ENCODE results near the gene SPOCK1.

SPOCK1 gene

DNA sequence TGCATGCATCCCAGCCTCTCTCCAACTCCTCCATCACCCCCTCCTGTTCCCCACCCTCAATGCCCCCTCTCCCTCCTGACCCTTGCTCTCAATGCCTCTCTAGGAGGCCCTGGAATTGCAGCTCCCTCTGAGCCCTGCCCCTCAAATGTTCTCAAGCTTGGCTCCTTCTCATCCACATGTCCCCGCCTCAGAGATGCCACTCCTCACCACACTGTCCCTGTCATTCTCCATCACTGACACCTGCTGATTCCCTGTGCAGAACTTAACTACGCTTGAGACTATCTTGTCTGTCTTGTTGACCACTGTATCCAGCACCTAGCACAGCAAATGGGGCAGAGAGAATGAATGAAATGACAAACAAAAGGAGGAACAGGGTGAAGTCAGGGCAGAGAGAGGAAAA is 314.4 kb downstream of the SPOCK1 start:
- DNase-seq: no peak

- DNase-seq: no peak
Measured at GRCh38 chr5:137182576-137182975, 316.6 kb downstream of the SPOCK1 start.

DNA sequence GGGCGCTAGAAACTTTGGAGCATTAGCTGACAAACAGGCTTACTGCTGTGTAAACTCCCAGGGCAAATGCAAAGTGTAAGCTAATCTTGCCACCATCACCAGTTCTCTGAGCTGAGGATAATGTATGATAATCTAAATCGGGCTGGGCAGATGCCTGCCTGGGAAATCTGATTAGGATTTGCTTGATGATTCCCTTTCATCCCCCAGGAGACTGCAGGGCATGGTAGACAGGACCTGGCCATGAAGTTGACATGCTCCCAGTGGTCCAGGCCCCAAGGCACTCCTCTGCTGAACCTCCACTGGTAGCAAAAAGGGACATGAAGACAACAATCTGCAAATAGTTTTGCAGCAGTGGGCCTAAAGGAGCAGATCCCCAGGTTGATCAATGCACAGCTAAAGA is 317.5 kb downstream of the SPOCK1 start:
- DNase-seq: no peak

DNA sequence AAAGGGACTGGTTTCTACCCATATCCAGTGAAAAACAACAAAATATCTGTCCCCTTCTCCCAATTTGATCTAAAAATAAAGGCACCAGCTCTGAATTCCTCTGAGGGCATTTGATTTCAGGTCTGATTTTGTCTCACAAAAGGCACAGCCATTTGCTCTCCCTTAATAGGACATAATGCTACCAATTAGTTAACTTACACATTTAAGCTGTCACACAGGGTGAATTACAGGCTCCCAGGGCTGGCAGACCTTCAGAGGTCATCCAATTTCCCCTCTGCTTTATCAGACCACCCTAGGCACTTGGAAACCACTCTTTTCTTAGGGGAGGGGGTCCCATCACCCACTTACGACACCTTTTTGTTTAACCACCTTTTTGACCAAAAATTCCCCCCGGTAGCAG is 319.9 kb downstream of the SPOCK1 start:
- no peak for DNase-seq

- DNase-seq: no peak
Measured at GRCh38 chr5:137176609-137177008, 322.5 kb downstream of the SPOCK1 start.

DNA sequence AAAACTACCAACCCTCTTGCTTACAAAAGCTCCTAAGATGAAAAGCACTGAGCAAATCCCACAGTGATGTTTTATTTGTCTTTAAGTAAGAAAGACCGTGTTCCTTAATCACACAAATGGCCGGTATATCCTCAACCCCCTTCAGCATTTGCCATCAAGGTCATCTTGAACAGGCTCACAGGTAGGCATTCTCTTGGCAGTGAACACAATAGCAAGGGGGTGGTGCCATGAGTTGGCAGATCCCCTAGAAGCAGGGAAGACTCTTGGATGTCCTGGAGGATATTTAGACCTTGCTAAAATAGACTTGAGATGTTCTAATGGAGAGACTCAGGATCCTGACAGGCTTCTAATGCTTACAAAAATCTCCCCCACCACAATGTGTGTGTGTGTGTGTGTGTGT is 323.0 kb downstream of the SPOCK1 start:
- no peak for DNase-seq

DNA sequence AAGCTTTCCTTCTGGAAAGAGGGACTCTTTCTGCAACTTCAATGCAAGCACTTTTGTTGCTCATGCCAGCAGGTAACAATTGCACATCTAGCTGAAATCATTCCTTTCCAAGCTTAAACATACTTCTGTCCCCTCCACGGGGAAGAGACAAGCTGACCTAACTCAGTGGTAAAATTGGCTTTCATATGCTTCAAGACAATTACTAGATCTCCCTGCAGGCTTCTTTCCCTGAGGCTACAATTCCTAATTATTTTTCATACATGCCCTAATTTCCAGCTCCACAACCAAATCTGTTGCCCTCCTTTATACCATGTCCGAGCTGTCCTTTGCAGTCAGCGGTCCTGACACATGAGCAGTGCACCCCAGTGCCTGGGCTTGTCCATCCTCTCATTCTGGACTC is 324.9 kb downstream of the SPOCK1 start:
- no peak for DNase-seq

GRCh38 chr5:137172258-137172657 is 326.9 kb downstream of the SPOCK1 start:
- DNase-seq: no peak

GRCh38 chr5:137167187-137167586 is 331.9 kb downstream of the SPOCK1 start:
- no peak for DNase-seq

- no peak for DNase-seq
Measured at GRCh38 chr5:137164961-137165360, 334.2 kb downstream of the SPOCK1 start.

DNA sequence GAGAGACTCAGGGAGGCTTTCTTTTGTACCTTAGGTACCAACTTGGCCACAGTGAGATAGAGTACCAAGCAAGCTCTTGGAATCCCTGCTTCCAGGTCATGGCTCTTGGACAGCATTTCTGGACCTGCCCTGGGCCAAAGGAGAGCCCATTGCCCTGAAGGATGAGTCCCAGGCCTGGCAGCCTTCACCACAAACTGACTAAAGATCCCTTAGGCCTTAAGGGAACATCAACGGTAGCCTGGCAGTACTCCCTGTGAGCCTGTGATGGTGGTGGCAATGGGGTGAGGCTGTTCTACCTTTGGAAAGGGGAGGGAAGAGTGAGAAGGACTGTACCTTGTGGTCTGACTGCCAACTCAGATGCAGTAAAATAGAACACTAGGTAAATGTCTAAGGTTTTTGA is 334.6 kb downstream of the SPOCK1 start:
- no peak for DNase-seq

DNA sequence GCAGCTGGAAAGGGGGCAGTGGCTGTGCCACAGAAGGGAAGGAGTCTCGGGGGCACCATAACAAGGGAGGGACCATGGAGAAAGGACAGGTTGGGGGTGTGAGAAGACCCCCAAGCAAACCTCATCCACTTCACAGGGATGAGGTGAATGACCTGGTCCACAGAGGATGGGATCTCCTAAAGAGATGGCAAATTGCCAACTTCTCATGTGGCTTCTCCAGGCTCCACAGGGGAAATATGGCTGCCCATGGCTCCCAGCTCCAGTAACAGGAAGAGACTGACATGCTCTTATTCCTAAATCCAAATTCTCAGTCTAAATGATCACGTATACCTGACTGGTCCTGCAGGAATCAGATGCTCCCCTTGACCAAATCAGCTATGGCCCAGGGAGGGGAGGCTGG is 340.4 kb downstream of the SPOCK1 start:
- no peak for DNase-seq

GRCh38 chr5:137156180-137156579 is 342.9 kb downstream of the SPOCK1 start:
- DNase-seq: no peak

- no peak for DNase-seq
Measured at GRCh38 chr5:137155261-137156000, 343.7 kb downstream of the SPOCK1 start.

DNA sequence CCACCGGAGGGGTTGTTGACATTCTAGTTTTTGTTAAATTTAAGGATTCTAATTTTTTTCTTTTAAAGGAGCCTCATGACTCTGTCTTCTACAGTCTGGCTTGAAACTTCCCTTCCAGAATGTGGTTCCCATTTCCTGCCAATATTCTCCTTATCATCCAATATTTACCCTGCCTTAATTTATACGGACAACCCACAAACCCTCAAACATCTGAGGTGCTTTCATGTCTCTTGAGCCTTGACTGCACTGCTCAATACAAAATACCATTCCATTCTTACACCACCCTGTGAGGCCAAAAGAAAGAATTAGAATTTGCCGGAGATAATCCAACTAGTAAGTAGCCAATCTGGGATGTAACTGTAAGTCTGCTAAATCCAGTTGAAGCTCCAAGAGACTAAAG is 346.5 kb downstream of the SPOCK1 start:
- no peak for DNase-seq

DNA sequence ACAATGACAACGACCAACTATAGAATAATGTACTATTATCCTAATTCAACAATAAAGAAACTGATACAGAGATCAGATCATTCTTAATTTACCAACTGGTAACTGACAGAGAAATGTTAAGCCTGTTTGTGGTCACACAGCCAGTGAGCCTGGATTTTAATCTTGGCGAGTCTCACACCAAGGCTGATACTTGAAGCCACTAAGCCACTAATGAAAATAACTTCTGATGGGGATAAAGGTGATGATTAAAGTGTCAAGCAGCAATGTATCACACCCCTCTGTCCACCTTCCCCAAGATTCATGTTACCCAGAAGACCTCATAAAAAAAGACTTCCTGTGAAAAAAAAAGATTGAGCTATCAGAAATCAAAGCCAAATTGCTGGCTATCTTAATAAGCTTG is 350.5 kb downstream of the SPOCK1 start:
- DNase-seq: no peak

DNA sequence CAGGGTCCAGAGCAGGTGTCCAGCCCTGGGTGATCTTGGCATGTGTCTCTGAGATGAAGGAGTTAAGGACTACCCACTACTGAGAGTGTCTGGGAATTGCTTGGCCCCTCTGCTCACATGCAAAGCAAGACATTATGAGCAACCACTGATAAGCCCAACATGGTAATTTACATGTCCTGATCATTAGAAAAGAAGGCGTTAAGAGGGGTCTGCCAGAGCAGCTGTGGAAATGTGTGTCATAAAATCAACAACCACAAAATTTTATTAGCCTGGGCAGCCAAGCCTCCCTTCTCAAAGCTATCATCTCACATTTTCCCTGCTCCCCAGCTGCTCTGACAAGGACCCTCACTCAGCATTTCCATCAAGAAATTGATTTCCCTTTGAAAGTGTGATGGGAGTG is 351.0 kb downstream of the SPOCK1 start:
- DNase-seq: no peak

DNA sequence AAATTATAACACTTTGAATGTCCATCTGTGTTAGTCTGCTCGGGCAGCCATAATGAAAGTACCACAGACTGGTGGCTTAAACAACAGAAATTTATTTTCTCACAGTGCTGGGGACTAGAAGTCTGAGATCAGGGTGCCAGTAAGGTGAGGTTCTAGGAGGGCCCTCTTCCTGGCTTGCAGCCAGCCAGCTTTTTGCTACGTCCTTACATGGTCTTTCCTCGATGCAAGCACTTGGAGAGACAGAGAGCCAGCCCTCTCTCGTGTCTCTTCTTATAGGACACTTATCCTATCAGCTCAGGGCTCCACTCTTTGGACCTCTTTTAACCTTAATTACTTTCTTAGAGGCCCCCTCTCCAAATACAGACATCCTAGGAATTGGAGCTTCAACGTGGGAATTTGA is 351.8 kb downstream of the SPOCK1 start:
- DNase-seq: no peak

DNA sequence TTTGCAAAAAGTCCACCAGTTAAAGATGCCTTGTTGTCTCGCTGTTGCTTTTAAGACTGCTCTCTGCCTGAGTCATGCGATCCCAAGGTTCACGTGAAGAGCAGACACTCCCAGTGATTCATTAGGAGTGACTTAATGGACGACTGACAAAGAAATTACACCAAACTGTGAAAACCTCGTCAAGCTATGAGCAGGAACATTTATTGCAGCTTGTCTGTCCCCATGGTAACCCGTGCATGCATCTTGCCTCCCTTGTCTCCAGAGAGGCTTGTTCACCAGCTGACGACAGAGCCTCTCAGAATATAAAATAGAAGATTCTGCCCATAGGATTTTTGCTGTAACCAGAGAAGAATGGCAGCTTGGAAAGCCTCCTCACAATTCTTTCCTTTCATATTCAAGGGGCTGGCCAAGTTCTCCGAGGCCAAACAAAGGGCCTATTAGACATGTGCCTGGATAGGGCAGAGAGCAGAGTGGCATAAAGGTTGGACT is 352.7 kb downstream of the SPOCK1 start:
- no peak for DNase-seq

DNA sequence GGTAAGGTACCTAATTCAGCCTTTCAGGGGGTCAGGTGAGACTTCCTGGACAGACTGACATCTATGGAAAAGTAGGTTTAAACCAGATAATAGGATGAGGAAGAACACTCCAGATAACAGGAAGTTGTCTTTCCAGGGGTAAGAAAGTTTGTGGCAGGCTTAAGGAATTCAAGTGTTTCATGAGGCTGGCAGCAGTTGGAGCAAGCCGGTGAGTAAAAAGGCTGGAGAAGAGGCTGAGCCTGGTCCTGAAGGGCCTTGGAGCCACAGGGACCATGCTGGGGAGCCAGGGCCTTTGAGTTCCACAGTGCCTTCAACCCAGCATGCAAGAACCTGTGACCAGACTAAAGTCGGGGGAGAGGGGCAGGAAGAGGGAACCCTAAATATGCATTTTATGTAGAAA is 353.4 kb downstream of the SPOCK1 start:
- no peak for DNase-seq

- DNase-seq: no peak
Measured at GRCh38 chr5:137144656-137145055, 354.5 kb downstream of the SPOCK1 start.

GRCh38 chr5:137142764-137143605 is 356.1 kb downstream of the SPOCK1 start:
- DNase-seq: no peak

DNA sequence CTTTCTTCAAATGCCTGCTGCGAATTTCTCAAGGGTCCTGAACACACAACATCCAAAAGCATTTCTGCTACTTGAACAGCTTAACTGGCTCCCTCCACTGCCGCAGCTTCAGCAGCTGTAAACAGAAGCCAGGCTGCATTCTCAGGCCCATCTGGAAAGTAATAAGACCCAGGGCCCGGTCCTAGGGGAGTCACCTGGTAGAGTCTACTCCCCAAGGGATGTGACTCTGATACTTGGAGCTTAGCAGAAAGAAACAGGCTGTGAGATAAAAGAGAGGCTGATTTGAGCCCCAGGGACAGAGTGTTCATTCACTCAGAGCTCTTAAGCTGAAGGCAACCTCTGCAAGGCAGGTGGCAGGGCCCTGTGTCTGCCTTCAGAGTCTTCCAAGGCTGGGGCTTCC is 356.8 kb downstream of the SPOCK1 start:
- DNase-seq: no peak

DNA sequence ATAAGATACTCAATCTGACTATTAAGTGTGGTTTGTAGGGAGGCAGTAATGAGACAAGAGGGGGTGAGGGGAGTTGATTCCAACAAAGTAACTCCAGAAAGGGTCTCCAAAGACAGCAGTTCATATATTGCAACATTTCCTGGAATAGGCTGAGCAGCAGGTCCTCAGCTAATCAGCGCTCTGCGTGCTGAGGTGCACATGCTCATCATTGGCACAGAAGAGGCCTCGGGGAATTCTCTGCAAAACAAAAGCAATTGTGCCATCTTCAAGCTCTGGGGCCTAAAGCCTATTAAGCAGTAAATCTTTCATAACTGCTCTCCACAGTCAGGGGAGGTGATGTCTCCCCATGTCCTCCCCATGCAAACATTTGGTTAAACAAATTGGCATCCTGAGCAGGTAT is 357.3 kb downstream of the SPOCK1 start:
- no peak for DNase-seq
